H1 (cell line): Measurements from ENCODE around the gene MKLN1. TPM values are rescaled to one million over a fixed set of nuclear protein-coding genes. Genes with fewer than 3 reads are reported as not detected.

Source experiments
- CTCF ChIA-PET: fragments of 300-600 bp; sonication (Branson Sonifier 250); formaldehyde crosslinking; loops from one replicate; lab custom pipeline; 2021; ENCODE audit not compliant: partially characterized antibody; lab: Charles Lee
- POLR2A ChIA-PET: fragments of 300-600 bp; sonication (Branson Sonifier 250); formaldehyde crosslinking; loops from one replicate; lab custom pipeline; 2021; ENCODE audit warnings: inconsistent platforms; ENCODE audit not compliant: partially characterized antibody; lab: Charles Lee
- DNase-seq, 2 experiments: peaks; one replicate each; pipeline versions ENCODE4 v3.0.0 to v3.0.0-alpha.2; 2010 to 2022; ENCODE audit warnings: low spot score in 2 of 2, low read depth in 1 of 2, mixed read lengths in 1 of 2
- FAIRE-seq: peaks from 2 replicates; lab custom pipeline; 2011; peaks lifted over from hg19 to GRCh38; lab: Jason Lieb, UNC
- H2AFZ ChIP-seq: 2 replicates; pipeline ENCODE4 v1.8.1; 2012; ENCODE audit warnings: low read length, inconsistent platforms
- H2AK5ac ChIP-seq: 2 replicates; pipeline ENCODE4 v1.6.1; 2013; ENCODE audit warnings: low read depth, low read length
- H2BK120ac ChIP-seq: replicated peaks from 2 replicates; pipeline ENCODE3; 2013; ENCODE audit warnings: low read depth, low read length, inconsistent platforms
- H2BK12ac ChIP-seq: 2 replicates; pipeline ENCODE4 v1.6.1; 2013; ENCODE audit warnings: low read depth, low read length
- H2BK15ac ChIP-seq: 2 replicates; pipeline ENCODE4 v1.6.1; 2013; ENCODE audit warnings: low read length
- H2BK20ac ChIP-seq: 2 replicates; pipeline ENCODE4 v1.6.1; 2013; ENCODE audit warnings: low read length
- H2BK5ac ChIP-seq: 2 replicates; pipeline ENCODE4 v1.6.1; 2013; ENCODE audit warnings: low read depth, low read length
- H3K14ac ChIP-seq: 2 replicates; pipeline ENCODE4 v1.6.1; 2013; ENCODE audit warnings: inconsistent platforms; ENCODE audit not compliant: insufficient read length
- H3K18ac ChIP-seq: 2 replicates; pipeline ENCODE4 v1.6.1; 2013; ENCODE audit warnings: low read length; ENCODE audit errors: extremely low read depth
- H3K23ac ChIP-seq: 2 replicates; pipeline ENCODE4 v1.6.1; 2013; ENCODE audit warnings: inconsistent platforms; ENCODE audit not compliant: insufficient read length
- H3K23me2 ChIP-seq: 2 replicates; pipeline ENCODE4 v1.6.1; 2013; ENCODE audit warnings: low read depth, low read length
- H3K27ac ChIP-seq: 2 replicates; pipeline ENCODE4 v1.6.1; 2011; ENCODE audit warnings: low read depth, low read length, inconsistent platforms
- H3K27me3 ChIP-seq, 4 experiments: replicated peaks in 1 of 4; 1 replicate in 1 of 4; 2 replicates in 3 of 4; pipeline versions ENCODE4 v1.6.1 to v1.8.1; 2011 to 2013; ENCODE audit warnings: low read length in 3 of 4, mild to moderate bottlenecking in 3 of 4, inconsistent platforms in 2 of 4, mixed read lengths in 2 of 4, moderate library complexity in 1 of 4; ENCODE audit not compliant: control insufficient read depth in 3 of 4, insufficient read depth in 3 of 4; ENCODE audit errors: extremely low read depth in 1 of 4
- H3K36me3 ChIP-seq, 4 experiments: 2 replicates each; pipeline versions ENCODE4 v1.6.1 to v1.8.1; 2011 to 2013; ENCODE audit warnings: mild to moderate bottlenecking in 4 of 4, low read length in 3 of 4, moderate library complexity in 2 of 4, control low read depth in 1 of 4, inconsistent platforms in 1 of 4; ENCODE audit not compliant: insufficient read depth in 4 of 4, control insufficient read depth in 2 of 4
- H3K4ac ChIP-seq: replicated peaks from 2 replicates; pipeline ENCODE3; 2013; ENCODE audit warnings: low read length, low read depth, mixed read lengths, inconsistent platforms; ENCODE audit not compliant: insufficient read length
- H3K4me1 ChIP-seq, 4 experiments: replicated peaks in 1 of 4; 1 replicate in 1 of 4; 2 replicates in 3 of 4; pipeline versions ENCODE4 v1.6.1 to v1.8.1; 2011 to 2013; ENCODE audit warnings: low read length in 3 of 4, inconsistent platforms in 2 of 4, mixed read lengths in 1 of 4; ENCODE audit not compliant: insufficient read depth in 4 of 4, control insufficient read depth in 3 of 4
- H3K4me2 ChIP-seq, 2 experiments: 2 replicates each; pipeline versions ENCODE4 v1.6.1 to v1.8.1; 2011 to 2013; ENCODE audit warnings: low read depth in 2 of 2, low read length in 2 of 2, control low read depth in 1 of 2, inconsistent platforms in 1 of 2, mild to moderate bottlenecking in 1 of 2; ENCODE audit not compliant: insufficient read depth in 1 of 2
- H3K4me3 ChIP-seq, 4 experiments: fragments of 200-600, 300-600 bp in 1 of 4; sonication (generic), shearing (Covaris generic), sonication (Bioruptor Twin) in 1 of 4; 2 replicates each; pipeline versions ENCODE4 v1.5.1 to v1.8.1; 2011 to 2016; ENCODE audit warnings: low read length in 4 of 4, low read depth in 3 of 4, control low read depth in 2 of 4, inconsistent platforms in 2 of 4, mild to moderate bottlenecking in 2 of 4, mixed read lengths in 1 of 4, moderate library complexity in 1 of 4; ENCODE audit not compliant: insufficient read depth in 2 of 4; ENCODE audit errors: extremely low read depth in 1 of 4
- H3K56ac ChIP-seq: replicated peaks from 2 replicates; pipeline ENCODE3; 2013; ENCODE audit warnings: low read depth, mild to moderate bottlenecking, mixed read lengths, low read length, inconsistent platforms; ENCODE audit not compliant: insufficient read length
- H3K79me1 ChIP-seq: 2 replicates; pipeline ENCODE4 v1.6.1; 2013; ENCODE audit warnings: low read depth, low read length, control low read depth
- H3K79me2 ChIP-seq, 2 experiments: 2 replicates each; pipeline versions ENCODE4 v1.6.1 to v1.8.1; 2012 to 2013; ENCODE audit warnings: low read length in 2 of 2, mild to moderate bottlenecking in 2 of 2, inconsistent platforms in 1 of 2; ENCODE audit not compliant: insufficient read depth in 2 of 2, control insufficient read depth in 1 of 2
- H3K9ac ChIP-seq, 4 experiments: replicated peaks in 1 of 4; 1 replicate in 1 of 4; 2 replicates in 3 of 4; pipeline versions ENCODE4 v1.6.1 to v1.8.1; 2011 to 2013; ENCODE audit warnings: low read depth in 3 of 4, low read length in 3 of 4, control low read depth in 2 of 4, mild to moderate bottlenecking in 2 of 4, moderate library complexity in 2 of 4, inconsistent platforms in 1 of 4; ENCODE audit errors: extremely low read depth in 1 of 4
- H3K9me3 ChIP-seq, 2 experiments: 2 replicates each; pipeline versions ENCODE4 v1.6.1 to v1.8.1; 2012 to 2013; ENCODE audit warnings: mild to moderate bottlenecking in 2 of 2, moderate library complexity in 2 of 2, control low read depth in 1 of 2, inconsistent platforms in 1 of 2, low read depth in 1 of 2, low read length in 1 of 2, mixed read lengths in 1 of 2; ENCODE audit not compliant: insufficient read depth in 2 of 2
- H4K20me1 ChIP-seq, 2 experiments: replicated peaks in 1 of 2; 2 replicates each; pipeline versions ENCODE3 to v1.8.1; 2011 to 2013; ENCODE audit warnings: inconsistent platforms in 2 of 2, low read length in 2 of 2, mild to moderate bottlenecking in 1 of 2; ENCODE audit not compliant: insufficient read depth in 2 of 2, control insufficient read depth in 1 of 2
- H4K5ac ChIP-seq: 2 replicates; pipeline ENCODE4 v1.6.1; 2013; ENCODE audit warnings: low read length, low read depth, mixed read lengths, inconsistent platforms; ENCODE audit not compliant: insufficient read length
- H4K8ac ChIP-seq: 2 replicates; pipeline ENCODE4 v1.8.0; 2013; ENCODE audit warnings: mild to moderate bottlenecking, moderate library complexity, low read length, inconsistent platforms; ENCODE audit not compliant: insufficient read depth; ENCODE audit errors: extremely low read depth
- H4K91ac ChIP-seq: replicated peaks from 2 replicates; pipeline ENCODE3; 2013; ENCODE audit warnings: low read length, mixed read lengths, inconsistent platforms; ENCODE audit not compliant: insufficient read length
- CBX8 ChIP-seq: fragments of 300-800, 300-1000 bp; sonication (generic); IDR thresholded peaks from 2 replicates; pipeline ENCODE4 v1.7.1; 2016; ENCODE audit warnings: low read depth, low read length, borderline replicate concordance
- CTCF ChIP-seq, 3 experiments: IDR thresholded peaks; 1 replicate in 2 of 3; 2 replicates in 1 of 3; pipeline versions ENCODE4 v1.5.1 to v1.6.1; 2011; ENCODE audit warnings: low read length in 3 of 3, mild to moderate bottlenecking in 3 of 3, inconsistent platforms in 2 of 3, low read depth in 1 of 3, moderate library complexity in 1 of 3; ENCODE audit not compliant: insufficient read depth in 1 of 3; ENCODE audit errors: control extremely low read depth in 1 of 3
- JUN ChIP-seq: IDR thresholded peaks from 2 replicates; pipeline ENCODE4 v1.6.1; 2011; ENCODE audit warnings: low read depth, mild to moderate bottlenecking, improper control_type of control experiment, low read length
- KDM1A ChIP-seq: fragments of 200-600, 300-600 bp; sonication (generic); IDR thresholded peaks from 2 replicates; pipeline ENCODE4 v1.7.1; 2016; ENCODE audit warnings: mild to moderate bottlenecking, low read length, borderline replicate concordance
- KDM5A ChIP-seq: fragments of 200-600 bp; IDR thresholded peaks from 2 replicates; pipeline ENCODE4 v1.7.1; 2012; ENCODE audit warnings: mild to moderate bottlenecking, low read length, inconsistent platforms, mixed read lengths
- TCF12 ChIP-seq: IDR thresholded peaks from 2 replicates; pipeline ENCODE4 v1.6.1; 2011; ENCODE audit warnings: low read depth, mild to moderate bottlenecking, low read length
- WGBS, 2 experiments: shearing (Covaris generic) in 1 of 2; methylation state at CpG; one replicate each; pipeline versions ENCODE4 v1.1.6 to v1.1.7; 2013 to 2015; ENCODE audit warnings: low lambda C conversion rate in 2 of 2, mixed read lengths in 2 of 2, inconsistent platforms in 1 of 2, low coverage in 1 of 2, missing lambda C conversion rate in 1 of 2; ENCODE audit not compliant: insufficient replicate concordance in 2 of 2, insufficient coverage in 1 of 2, insufficient read length in 1 of 2; ENCODE audit errors: extremely low coverage in 1 of 2, missing lambda C conversion rate in 1 of 2; 5-methylcytosine and 5-hydroxymethylcytosine counted together
- polyA plus RNA-seq, 7 experiments: library from polyadenylated mRNA; depleted of rRNA in 3 of 7; stranded (reverse) in 5 of 7; unstranded in 2 of 7; fragments of >200 nt in 5 of 7; fragments of 200-250 nt in 2 of 7; gene quantifications; 1 replicate in 5 of 7; 2 replicates in 1 of 7; 4 replicates in 1 of 7; pipeline versions ENCODE4 v1.2.1 to v1.2.3, GENCODE V29; 2011 to 2013; ENCODE audit warnings: missing spikeins in 2 of 7, mixed read lengths in 2 of 7
- total RNA-seq: library from RNA; stranded (reverse); fragmentation: NEBNext Ultra II Directional; extraction: Animal tissue kit (Norgen Biotek cat#: 25700); gene quantifications from 2 replicates; pipeline ENCODE4 v1.2.1, GENCODE V29; 2021

The MKLN1 gene
- total and polyA plus RNA-seq, 2 of the 8 experiments (the other 6 are each of a cell fraction or from before 2014, with no cell fraction given) = 22.3 to 50.9 TPM

GRCh38 chr7:131489196-131489595 lies 161.5 kb downstream of the MKLN1 start:
- Histone ChIP-seq H3K79me1 (no peaks in the 10 kb centered on the region), H3K56ac (no peak overlapping the region), H3K27me3 (no peaks in the 10 kb centered on the region), H3K23ac (no peak overlapping the region), H2AFZ (no peak overlapping the region), H3K18ac (no peak overlapping the region), H3K9me3 (no peaks in the 10 kb centered on the region), H3K4me3 (no peak overlapping the region), H2BK20ac (no peak overlapping the region), H2BK15ac (no peak overlapping the region), H3K4ac (no peak overlapping the region), H2BK120ac (no peak overlapping the region), H3K36me3 (0 out of 8 replicates have a peak, but pooled peaks cover 0 to 2% (median 0%) of the 10 kb centered on the region in 4 experiments), H2BK12ac (no peak overlapping the region), H4K5ac (no peak overlapping the region), H4K20me1 (peaks cover 0 to 2% of the 10 kb centered on the region in 2 experiments), H3K4me2 (no peak overlapping the region), H4K8ac (no peak overlapping the region), H4K91ac (no peak overlapping the region), H2AK5ac (no peak overlapping the region), H3K14ac (no peak overlapping the region), H2BK5ac (no peak overlapping the region), H3K27ac (no peak overlapping the region), H3K79me2 (no peaks in the 10 kb centered on the region), H3K9ac (no peak overlapping the region), H3K4me1 (no peaks in the 10 kb centered on the region), H3K23me2 (no peaks in the 10 kb centered on the region)
- DNase-seq = no peak
- WGBS, 2 experiments = 77% methylated on average over 1 of the region's 1 CpG; no CpG with 5 or more reads in 1 of the 2 experiments
- FAIRE-seq = no peak
- CTCF ChIA-PET = interaction anchor here (1.1 to 1.9 kb wide), 5 partner anchors 12 to 507 kb away, joined by 3 to 7 read pairs (median 5); no protein-coding TSS in a partner anchor
- TF ChIP-seq TCF12 (no peak), CBX8 (no peak), CTCF (IDR thresholded peaks at IDR 0.05; ENCODE audit: control extremely low read depth in 1 of 3, insufficient read depth in 1 of 3, low read depth in 1 of 3, low read length in 3 of 3) (no peak), KDM5A (no peak), JUN (no peak), KDM1A (no peak)
- POLR2A ChIA-PET = interaction anchor here (1.2 to 1.4 kb wide), 2 partner anchors 9 to 166 kb away, joined by 3 to 5 read pairs; no protein-coding TSS in a partner anchor
